GM10248 (cell line): ENCODE results near the gene LRRIQ4.

Experiments used
- CTCF ChIA-PET: fragments of 300-600 bp; sonication (Branson Sonifier 250); formaldehyde crosslinking; extraction: SDS; loops from one replicate; lab custom pipeline; 2021; ENCODE audit warnings: antibody characterized with exemption; lab: Yijun Ruan, JAX
- POLR2A ChIA-PET: fragments of 350-650 bp; sonication (Branson Sonifier 250); formaldehyde crosslinking; extraction: SDS; loops from one replicate; lab custom pipeline; 2020; ENCODE audit warnings: antibody characterized with exemption; lab: Yijun Ruan, JAX
- DNase-seq: peaks from one replicate; pipeline ENCODE4 v3.0.0; 2012; ENCODE audit errors: extremely low spot score
- TF ChIP-seq, protein P1 (sequence below): IDR thresholded peaks from 2 replicates; pipeline ENCODE4 v1.5.1; 2012; ENCODE audit warnings: mild to moderate bottlenecking, low read depth; ENCODE audit errors: extremely low read depth, missing control alignments, control extremely low read depth

The LRRIQ4 gene

GRCh38 chr3:169836078-169836941, 23.6 kb downstream of the LRRIQ4 start:
- TF ChIP-seq, protein P1, sequence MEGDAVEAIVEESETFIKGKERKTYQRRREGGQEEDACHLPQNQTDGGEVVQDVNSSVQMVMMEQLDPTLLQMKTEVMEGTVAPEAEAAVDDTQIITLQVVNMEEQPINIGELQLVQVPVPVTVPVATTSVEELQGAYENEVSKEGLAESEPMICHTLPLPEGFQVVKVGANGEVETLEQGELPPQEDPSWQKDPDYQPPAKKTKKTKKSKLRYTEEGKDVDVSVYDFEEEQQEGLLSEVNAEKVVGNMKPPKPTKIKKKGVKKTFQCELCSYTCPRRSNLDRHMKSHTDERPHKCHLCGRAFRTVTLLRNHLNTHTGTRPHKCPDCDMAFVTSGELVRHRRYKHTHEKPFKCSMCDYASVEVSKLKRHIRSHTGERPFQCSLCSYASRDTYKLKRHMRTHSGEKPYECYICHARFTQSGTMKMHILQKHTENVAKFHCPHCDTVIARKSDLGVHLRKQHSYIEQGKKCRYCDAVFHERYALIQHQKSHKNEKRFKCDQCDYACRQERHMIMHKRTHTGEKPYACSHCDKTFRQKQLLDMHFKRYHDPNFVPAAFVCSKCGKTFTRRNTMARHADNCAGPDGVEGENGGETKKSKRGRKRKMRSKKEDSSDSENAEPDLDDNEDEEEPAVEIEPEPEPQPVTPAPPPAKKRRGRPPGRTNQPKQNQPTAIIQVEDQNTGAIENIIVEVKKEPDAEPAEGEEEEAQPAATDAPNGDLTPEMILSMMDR: no peak
- ChIA-PET CTCF (interaction anchor here (0.9 to 1.4 kb wide), 3 partner anchors 9 to 27 kb away, joined by 3 to 4 read pairs (median 3); no protein-coding TSS in a partner anchor), POLR2A (no interaction called here)
- DNase-seq: peak; percentile 66

DNA sequence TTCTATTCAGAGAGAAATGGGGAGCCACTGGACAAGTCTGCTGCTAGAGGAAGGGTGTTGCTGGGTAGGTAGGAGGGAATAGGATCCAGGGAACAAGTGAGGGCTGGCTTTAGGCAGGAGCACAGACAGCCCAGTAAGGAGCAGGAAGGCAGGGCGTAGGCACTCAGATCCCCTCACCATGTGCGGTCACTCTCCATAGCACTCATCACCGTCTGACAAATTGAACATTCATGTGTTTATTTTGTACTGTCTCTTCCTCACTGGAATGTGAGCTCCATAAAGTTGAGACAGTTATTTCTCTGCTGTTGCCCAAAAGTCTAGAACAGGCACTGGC, 24.2 kb downstream of the LRRIQ4 start:
- TF ChIP-seq, protein P1: no peak
- ChIA-PET POLR2A (no interaction called here), CTCF (no interaction called here)
- DNase-seq: no peak

DNA sequence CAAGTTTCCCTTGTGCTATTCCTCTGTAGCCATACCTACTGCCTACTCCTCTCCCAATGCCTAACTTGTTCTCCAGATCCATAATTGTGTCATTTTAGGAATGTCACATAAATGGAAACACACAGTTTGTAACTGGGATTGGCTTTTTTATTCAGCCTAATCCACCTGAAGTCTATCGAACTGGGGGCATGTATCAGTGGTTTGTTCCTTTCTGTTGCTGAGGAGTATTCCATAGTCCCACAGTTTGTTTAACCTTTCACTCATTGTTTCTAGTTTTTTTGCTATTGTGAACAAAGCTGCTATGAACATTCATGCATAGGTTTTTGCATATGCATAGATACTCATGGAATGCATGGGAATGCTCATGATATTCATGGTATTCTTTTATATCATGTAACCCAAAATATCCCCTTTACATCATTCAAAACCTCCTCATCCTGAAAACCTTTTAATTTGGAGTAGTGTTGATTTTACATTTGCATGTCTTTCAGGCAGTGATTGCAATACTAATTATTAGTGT, 25.9 kb downstream of the LRRIQ4 start:
- no peak for DNase-seq
- TF ChIP-seq, protein P1: no peak
- ChIA-PET POLR2A (no interaction called here), CTCF (interaction anchor here (2.7 kb wide), 1 partner anchor 25 kb away, joined by 13 read pairs; no protein-coding TSS in a partner anchor)

DNA sequence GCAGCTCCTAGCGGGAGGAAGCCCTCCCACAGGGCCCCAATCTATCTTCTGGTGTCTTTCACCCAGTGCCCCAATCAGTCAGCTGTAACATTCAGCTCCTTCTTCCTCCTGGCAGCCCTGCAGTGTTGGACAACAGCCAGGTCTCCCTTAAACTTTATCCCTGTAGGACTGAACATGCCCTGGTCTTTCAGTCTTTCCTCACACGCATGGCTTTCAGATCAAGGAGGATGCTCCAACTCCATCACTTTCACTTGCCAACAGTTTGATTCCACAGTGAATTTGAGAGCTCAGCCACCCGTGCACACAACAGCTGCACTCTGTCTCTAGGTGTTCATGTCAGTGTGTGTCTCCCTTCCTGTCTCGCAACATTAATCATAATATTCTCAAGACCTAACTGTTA, 28.5 kb downstream of the LRRIQ4 start:
- ChIA-PET CTCF (interaction anchor here (0.8 to 2.7 kb wide), 8 partner anchors 9 to 113 kb away, joined by 3 to 13 read pairs (median 3); partner anchors contain the start of genes LRRC34 and LRRIQ4), POLR2A (no interaction called here)
- DNase-seq: no peak
- TF ChIP-seq, protein P1: no peak

DNA sequence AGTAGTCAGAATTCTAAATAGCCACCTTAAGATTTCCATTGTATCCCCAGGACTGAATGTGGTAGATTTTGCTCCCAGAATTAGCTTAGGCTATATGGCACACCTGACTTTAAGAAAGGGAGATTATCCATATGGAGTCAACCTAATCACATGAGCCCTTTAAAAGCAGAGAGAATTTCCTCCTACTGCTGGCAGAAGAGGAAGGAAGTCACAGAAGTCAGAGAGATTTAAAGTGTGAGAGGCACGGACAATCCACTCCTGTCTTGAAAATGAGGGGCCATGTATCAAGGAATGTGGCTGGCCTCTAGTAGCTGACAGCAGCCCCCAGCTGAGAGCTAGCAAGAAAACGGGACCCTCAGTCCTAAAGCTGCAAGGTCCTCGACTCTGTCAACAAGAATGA, 30.3 kb downstream of the LRRIQ4 start:
- ChIA-PET CTCF (interaction anchor here (1.1 to 2.6 kb wide), 6 partner anchors 10 to 32 kb away, joined by 3 to 10 read pairs (median 4); no protein-coding TSS in a partner anchor), POLR2A (no interaction called here)
- TF ChIP-seq, protein P1: no peak
- DNase-seq: no peak

GRCh38 chr3:169846458-169847193, 34.0 kb downstream of the LRRIQ4 start:
- peak; percentile 72 for DNase-seq
- TF ChIP-seq, protein P1: no peak
- POLR2A ChIA-PET: no interaction called here
- CTCF ChIA-PET: interaction anchor here (1.0 to 1.1 kb wide), 2 partner anchors 16 to 34 kb away, joined by 3 to 4 read pairs; no protein-coding TSS in a partner anchor
